Measurements from ENCODE around the gene UBQLNL. TPM values are rescaled to one million over a fixed set of nuclear protein-coding genes. Genes with fewer than 3 reads are reported as not detected.
A peak's percentile ranks its signal among the peaks of the same experiment; 100 is the strongest.

UBQLNL gene
- total RNA-seq, 1 experiment from 2014 or later, result not detected

DNA sequence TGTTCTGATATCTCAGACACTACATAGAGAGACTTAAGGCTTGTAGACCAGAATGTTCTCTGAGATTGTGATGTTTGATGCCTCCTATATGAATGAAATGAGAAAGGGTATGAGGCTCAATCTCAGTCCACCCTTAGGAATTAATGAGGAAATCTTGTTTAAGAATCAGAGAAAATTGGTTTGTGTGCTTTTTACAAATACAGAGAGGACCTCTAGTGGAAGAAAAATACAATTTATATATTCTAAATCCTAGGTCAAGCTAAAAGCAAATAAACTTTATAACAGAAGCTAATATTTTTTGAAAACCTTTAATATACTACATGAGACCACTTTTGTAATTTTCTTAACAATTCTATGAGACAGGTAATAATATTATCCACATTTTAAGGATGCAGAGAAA, 36.8 kb upstream of the UBQLNL start:
- no peaks in the 10 kb centered on the region for H3K27me3 ChIP-seq (ENCODE audit: insufficient read depth, low read length)
- Mint-ChIP-seq H3K27ac (no peak overlapping the region), H3K9me3 (no peaks in the 10 kb centered on the region), H3K4me3 (no peak overlapping the region), H3K27me3 (ENCODE audit: low read depth) (peaks cover 3% of the 10 kb centered on the region), H3K36me3 (ENCODE audit: insufficient read depth in 1 of 3, low read depth in 3 of 3) (no peaks in the 10 kb centered on the region), H3K4me1 (peaks cover 0 to 8% of the 10 kb centered on the region in 2 experiments; a peak in 2 of 4 replicates)
- no peak overlapping the region for H4K91ac ChIP-seq (ENCODE audit: insufficient read length, low read depth, low read length)
- no peak overlapping the region for H2BK120ac ChIP-seq (ENCODE audit: low read depth, low read length, poor library complexity, severe bottlenecking)
- no peak overlapping the region for H3T11ph ChIP-seq (ENCODE audit: low read length)
- no peak overlapping the region for H3K9ac ChIP-seq (ENCODE audit: extremely low read depth, insufficient read length, low read length)
- peaks cover 5% of the 10 kb centered on the region; the same call in 1 of the 2 replicates for H3K4me1 ChIP-seq (ENCODE audit: insufficient read depth, low read length)
- no peak for DNase-seq
- H2BK5ac ChIP-seq (ENCODE audit: insufficient read length, low read length), result no peak overlapping the region
- H3K27ac ChIP-seq (ENCODE audit: insufficient read length, low read depth, low read length), result no peak overlapping the region
- H3K79me2 ChIP-seq (ENCODE audit: insufficient read depth, low read length), result no peaks in the 10 kb centered on the region
- H3K79me1 ChIP-seq (ENCODE audit: insufficient read depth, low read depth, low read length, poor library complexity, severe bottlenecking), result no peaks in the 10 kb centered on the region
- H3K56ac ChIP-seq (ENCODE audit: insufficient read length, low read depth, low read length), result no peak overlapping the region
- no peak overlapping the region for H2AFZ ChIP-seq (ENCODE audit: low read length)
- H3K9me3 ChIP-seq (ENCODE audit: control insufficient read depth, low read depth, low read length), result no peaks in the 10 kb centered on the region
- no peak overlapping the region for H3K14ac ChIP-seq (ENCODE audit: insufficient read depth, low read length)
- no peak overlapping the region for H3K4ac ChIP-seq (ENCODE audit: low read depth, low read length)
- H3K4me2 ChIP-seq (ENCODE audit: insufficient read depth, insufficient read length, low read length), result no peak overlapping the region
- no peaks in the 10 kb centered on the region for H4K20me1 ChIP-seq (ENCODE audit: control insufficient read depth, insufficient read depth, insufficient read length)
- H4K5ac ChIP-seq (ENCODE audit: insufficient read length, low read depth, low read length), result no peak overlapping the region
- H2BK15ac ChIP-seq (ENCODE audit: low read depth, low read length), result no peak overlapping the region
- H3K18ac ChIP-seq (ENCODE audit: insufficient read length, low read depth, low read length), result no peak overlapping the region
- H2BK12ac ChIP-seq (ENCODE audit: insufficient read length, low read depth, low read length), result no peak overlapping the region
- no peak overlapping the region for H4K8ac ChIP-seq (replicated peaks; ENCODE audit: insufficient read length, low read depth, low read length)
- H3K23ac ChIP-seq (ENCODE audit: insufficient read length, low read depth, low read length), result no peak overlapping the region
- no peaks in the 10 kb centered on the region for H3K23me2 ChIP-seq (ENCODE audit: insufficient read length, low read depth, low read length, poor library complexity, severe bottlenecking)
- H2BK20ac ChIP-seq (ENCODE audit: low read depth, low read length, poor library complexity, severe bottlenecking), result no peak overlapping the region
- TF ChIP-seq, protein P1, sequence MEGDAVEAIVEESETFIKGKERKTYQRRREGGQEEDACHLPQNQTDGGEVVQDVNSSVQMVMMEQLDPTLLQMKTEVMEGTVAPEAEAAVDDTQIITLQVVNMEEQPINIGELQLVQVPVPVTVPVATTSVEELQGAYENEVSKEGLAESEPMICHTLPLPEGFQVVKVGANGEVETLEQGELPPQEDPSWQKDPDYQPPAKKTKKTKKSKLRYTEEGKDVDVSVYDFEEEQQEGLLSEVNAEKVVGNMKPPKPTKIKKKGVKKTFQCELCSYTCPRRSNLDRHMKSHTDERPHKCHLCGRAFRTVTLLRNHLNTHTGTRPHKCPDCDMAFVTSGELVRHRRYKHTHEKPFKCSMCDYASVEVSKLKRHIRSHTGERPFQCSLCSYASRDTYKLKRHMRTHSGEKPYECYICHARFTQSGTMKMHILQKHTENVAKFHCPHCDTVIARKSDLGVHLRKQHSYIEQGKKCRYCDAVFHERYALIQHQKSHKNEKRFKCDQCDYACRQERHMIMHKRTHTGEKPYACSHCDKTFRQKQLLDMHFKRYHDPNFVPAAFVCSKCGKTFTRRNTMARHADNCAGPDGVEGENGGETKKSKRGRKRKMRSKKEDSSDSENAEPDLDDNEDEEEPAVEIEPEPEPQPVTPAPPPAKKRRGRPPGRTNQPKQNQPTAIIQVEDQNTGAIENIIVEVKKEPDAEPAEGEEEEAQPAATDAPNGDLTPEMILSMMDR (conservative IDR thresholded peaks at IDR 0.05), result peak; percentile 49; the same call in 1 of the 3 replicates
- no peak overlapping the region for H2AK5ac ChIP-seq (ENCODE audit: insufficient read length, low read length)
